ENCODE measurements around the gene KCTD12.
A peak's percentile ranks its signal among the peaks of the same experiment; 100 is the strongest.

Gene KCTD12

DNA sequence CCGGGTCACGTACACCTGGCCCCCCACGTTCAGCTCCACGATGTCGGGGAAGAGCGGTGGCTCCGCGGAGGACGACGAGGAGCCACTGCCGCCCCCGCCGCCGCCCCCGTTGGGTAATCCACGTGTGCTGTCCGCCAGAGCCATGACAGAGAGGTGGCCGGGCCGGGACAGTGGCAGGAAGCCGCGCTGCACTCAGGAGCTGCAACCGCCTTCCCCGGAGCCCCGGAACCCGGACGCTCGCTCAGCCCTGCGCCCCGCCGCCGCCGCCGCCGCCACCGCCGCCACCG is 257 bp downstream of the KCTD12 start:
- no peak for DNase-seq

DNA sequence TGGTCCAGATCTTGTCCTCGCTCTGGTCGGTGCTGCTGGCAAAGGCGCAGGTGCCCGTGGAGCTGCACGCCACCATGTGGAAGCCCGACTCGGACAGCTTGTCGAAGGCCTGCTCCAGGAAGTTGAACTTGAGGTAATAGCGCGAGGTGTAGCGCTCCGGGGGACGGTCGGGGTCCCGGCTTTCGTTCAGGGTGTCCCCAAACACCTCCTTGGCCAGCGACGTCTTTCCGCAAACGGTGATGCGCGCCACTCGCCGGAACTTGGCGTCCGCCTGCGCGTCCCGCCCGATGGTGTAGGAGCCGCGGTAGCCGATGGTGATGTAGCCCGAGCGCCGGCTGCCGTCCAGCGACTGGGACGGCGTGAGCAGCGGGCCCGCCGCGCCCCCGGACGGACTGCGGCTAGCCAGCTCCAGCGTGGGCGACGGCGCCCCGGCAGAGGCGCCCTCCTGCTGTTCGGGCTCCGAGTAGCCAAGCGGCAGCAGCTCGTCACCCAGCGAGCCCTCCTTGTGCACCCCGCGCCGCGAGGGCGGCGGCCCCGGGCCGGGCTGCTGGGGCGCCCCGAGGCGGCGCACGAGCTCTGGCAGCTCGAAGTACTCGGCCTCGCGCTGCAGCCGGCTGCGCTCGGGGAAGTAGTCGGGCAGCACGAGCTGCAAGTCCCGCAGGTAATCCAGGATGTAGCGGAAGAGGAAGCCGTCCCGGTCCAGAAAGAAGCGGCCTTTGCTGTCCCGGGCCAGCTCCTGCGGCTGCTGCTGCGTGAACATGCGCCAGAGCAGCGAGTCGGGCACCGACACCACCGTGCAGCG is 801 bp downstream of the KCTD12 start:
- peak; percentile 71 to 89 for DNase-seq

DNA sequence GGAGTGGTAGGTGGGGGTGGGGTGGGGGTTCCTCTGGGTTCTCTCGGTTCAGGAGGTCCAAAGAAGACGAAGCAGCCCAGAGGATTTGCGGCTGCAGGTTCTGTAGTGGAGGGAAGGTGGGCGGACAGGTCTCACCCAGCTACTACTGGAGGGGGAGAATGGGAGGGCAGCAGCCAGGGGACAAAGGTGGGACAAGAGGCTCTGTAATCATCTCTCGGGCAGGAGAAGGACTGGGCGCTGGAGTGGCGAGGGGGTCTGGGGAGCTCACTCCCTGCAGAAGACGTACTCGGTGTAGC is 1.4 kb downstream of the KCTD12 start:
- DNase-seq, result no peak

DNA sequence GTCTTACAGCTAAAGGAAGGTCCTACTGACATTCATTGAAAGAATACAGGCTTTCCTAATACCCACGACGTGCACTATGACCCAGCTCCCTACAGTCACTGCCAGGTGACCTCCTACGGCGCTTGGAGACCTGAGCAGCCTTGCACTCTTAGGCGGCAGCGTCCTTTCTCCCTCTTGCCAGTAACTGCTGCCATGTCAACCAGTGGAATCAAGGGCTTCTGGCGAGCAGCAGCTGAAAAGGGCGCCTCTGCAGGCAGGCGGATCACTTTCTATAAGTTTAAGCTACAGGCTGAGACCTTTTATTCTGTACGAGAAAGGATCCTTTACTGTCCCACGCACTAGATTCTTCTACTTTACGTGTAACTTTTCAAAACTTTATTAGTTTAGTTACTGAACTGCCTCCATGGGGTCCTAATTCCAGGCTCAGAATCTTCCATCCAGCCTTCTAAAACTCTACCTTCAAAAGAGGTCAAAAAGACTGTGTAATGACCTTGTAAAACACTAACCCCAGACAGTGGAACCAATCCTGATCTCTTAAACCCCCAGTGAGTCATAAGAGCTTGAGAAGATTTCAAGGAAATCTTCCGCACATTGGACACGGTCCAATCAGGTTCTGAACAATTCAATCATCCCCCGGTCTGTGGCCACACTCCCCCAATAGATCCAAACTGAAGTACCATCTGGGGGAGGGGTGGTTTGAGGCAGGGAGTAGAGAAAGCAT is 1.9 kb downstream of the KCTD12 start:
- DNase-seq, result peak; percentile 87 to 94

DNA sequence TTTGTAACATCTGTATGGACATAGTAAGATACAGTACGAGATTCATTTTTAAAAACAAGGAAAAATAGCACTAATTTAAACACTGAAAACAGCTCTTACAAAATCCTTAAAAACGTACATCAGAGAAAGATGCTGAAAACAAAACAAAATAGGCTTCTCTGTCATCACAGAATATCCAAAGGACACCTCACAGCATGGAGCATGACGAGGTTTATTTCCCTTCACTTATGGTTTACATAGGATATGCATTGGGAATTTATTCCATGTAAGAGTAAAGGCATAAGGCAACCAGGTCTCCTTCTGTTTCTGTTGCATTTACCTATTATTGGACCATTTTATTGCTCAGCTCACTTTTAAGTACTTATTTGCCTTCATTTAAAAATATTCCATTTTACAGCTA is 3.0 kb downstream of the KCTD12 start:
- DNase-seq, result peak; percentile 38 to 49

DNA sequence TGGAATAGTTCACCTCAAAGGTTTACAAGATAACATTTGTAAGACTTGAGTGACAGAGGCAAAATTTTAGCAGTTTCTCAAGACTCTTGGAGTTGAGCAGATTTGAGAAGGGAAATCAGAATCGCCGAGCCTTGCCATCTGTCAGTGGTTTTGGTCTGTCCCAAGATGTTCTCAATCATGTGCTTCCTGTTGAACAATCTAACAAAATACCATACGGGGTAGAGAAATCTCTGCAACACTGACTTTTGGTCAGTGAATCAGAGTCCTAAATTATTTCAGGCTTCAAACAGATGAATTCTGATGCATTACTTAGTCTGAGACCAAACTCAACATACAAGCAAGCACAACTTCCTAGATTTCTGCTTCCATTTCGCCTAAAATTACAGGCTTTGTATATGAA is 3.8 kb downstream of the KCTD12 start:
- peak; percentile 94 to 96 for DNase-seq

DNA sequence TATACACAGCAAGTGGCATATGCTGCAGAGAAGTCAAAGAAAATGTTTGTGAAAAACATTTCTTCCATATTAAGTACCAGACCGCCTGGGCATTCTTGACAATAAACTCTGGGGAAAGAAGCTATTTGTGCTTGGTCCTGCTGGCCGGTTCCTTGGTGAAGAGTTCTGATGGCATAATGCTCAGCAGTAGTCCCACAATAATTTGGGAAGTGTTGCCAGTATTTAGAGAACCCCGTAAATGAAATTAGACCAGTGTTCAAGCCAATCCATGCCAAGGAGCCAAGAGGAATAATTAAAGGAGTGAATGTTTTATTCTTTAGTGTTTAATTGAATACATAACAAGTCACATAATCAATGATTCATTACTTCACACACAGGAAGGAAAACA is 6.3 kb downstream of the KCTD12 start:
- no peak for DNase-seq

DNA sequence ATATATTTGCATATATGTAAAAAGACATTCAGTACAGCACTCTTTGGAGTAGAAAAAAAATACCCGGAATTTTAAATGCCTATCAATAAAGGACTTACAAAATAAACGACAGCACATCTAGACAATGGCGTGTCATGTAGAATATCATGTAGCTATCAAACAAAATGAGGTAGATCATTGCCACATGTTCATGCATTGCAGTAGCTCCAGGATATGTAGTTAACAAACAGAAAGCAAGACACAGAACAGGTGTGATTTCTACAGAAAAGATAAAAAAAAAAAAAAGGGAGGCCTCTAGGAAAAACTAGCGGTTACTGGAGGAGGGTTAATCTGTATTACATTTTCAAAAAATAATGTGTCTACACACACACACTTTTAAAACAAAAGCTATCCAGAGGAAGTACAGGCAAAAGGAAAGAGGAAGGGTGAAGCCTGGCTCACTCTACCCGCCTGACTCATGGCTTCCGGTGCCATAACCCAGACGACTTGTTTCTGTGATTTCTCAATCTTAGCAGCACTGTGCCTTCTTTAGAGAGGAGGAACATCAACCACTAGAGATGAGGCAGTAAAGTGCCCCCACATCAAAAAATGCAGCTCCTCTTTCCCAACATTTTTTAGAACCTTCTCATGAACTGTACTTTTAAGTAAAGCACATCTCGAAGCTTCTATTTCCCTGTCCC is 6.9 kb downstream of the KCTD12 start:
- peak; percentile 96 to 98 for DNase-seq

DNA sequence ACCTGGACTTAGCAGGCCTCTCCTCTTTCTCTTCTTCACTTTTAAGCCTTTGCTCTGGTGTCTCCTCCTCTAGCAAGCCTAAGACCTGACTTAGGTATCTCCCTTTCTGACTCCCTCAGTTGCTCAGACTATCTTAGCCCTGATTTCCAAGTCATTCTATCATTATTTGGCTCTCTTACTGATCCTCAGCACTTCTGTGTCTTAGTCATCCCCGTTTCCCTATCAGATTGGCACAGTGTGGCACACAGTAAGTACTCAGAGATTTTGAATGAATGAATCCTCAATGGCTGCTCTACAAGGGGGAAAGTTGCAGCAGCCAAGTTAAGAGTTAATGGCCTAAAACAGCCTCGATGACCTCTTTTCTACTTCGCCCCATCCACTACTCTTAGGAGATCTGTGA is 8.2 kb downstream of the KCTD12 start:
- no peak for DNase-seq

DNA sequence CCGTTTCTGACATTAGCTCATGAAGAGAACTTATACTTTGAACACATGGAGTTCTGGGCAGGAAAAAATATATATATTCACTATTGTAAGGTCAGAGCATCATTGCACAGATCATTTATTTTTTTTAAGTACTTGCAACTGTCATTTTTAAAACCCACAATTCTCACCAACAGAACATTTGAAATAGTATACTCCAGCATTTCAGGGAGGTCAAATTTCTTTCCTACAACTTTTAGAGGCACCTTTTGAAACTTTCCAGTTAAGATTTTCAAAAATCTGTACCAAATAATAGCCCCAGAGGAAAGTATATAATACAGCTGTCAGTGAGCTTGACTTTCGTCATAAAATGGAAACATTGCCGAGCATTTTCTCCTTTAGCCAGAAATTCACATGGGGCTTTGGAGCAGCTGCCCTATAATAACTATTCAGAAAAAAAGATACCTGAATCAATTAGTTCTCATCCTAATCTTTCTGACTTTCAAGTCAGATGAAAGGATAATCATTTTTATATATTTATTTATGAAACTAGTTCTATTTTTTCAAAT is 10.9 kb downstream of the KCTD12 start:
- no peak for DNase-seq

DNA sequence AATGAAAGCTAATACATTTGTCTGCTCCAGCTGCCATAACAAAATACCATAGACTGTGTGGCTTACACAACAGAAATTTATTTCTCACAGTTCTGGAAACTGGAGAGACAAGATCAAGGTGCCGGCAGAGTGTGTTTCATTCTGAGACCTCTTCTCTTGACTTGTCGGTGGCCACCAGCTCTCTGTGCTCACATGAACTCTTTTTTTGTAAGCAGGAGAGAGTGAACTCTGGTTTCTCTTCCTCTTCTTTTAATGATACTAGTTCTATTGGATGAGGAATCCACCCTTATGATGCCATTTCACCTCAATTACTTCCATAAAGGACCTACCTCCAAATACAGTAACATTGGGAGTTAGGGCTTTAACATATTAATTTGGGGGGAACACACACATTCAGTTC is 11.7 kb downstream of the KCTD12 start:
- DNase-seq, result peak; percentile 53 to 71

DNA sequence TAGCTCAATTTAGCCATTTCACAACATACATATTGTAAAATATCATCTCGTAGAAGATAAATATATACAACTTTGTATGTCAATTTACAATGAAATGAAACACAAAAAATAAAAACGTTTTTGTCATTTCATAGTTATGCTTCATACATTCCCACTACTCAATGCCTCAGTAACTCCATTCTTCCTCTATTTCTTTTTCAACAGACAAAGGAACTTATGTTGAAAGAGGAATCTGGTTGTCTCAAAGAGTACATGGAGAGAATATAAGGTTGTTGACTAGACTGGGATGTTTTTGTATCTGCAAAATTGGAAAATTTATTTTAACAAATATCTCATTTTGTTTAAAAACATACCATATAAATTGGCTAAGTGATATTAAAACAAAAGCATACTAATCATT is 12.8 kb downstream of the KCTD12 start:
- DNase-seq, result peak in 1 of 2 donors; percentile 51

DNA sequence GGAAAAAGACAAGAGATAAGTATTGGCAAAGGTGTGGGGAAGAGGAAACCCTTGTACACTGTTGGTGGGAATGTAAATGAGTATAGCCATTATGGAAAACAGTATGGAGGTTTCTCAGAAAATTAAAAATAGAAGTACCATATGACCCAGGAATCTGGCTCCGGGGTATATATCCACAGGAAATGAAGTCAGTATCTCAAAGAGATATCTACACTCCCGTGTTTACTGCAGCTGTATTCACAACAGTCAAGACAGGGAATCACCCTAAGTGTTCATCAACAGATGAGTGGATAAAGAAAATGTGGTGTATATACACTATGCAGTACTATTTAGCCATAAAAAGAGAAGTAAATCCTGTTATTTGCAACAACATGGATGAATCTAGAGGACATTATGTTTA is 13.5 kb downstream of the KCTD12 start:
- no peak for DNase-seq

DNA sequence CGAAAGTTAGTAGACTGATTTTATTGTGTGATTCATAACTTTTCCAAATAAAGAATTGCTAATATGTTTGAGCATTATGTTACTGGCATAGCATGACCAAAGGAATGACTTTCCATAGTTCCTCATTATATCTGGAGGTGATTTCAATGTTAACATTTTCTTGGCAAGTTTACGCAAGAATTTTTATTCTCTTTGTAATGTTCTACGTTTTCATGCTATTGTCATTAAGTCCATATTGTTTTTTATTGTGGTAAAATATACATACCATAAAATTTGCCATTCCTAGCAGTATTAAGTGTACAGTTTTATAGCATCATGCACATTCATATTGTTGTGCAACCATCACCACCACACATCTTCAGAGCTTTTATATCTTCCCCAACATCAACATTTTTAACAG is 14.8 kb downstream of the KCTD12 start:
- DNase-seq, result no peak

DNA sequence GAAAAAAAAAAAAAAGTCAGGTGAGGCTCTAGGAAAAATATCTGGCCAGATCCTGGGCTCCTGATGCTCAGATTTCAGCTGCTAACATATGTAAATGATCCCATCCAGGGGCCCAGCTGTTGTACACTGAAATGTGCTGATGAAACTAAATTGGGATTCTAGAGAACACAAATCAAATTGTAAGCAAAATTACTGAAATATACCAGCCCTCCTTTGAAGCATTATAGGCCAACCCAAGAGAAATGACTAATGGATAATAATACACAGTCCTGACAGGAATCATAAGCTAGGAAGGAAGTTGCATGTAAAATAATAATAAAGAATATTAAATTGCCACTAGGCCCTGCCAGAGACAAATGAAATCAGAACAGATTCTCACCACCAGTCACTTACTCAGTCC is 17.8 kb downstream of the KCTD12 start:
- no peak for DNase-seq

DNA sequence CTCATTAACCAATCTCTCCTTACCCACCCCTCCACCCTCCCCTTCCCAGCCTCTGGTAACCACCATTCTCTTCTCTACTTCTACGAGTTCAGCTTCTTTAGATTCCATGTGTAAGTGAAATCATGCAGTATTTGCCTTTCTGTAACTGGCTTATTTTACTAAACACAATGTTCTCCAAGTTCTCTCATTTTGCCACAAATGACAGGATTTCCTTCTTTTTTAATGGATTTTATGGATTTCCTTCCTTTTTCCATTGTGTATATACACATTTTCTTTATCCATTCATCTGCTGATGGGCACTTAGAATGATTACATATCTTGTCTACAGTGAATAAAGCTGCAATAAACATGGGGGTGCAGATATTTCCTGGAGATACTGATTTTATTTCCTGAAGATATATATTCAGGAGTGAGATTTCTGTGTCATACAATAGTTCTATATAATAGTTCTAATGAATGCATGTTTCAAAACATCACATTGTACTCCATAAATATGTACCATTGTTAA is 20.2 kb downstream of the KCTD12 start:
- no peak for DNase-seq

DNA sequence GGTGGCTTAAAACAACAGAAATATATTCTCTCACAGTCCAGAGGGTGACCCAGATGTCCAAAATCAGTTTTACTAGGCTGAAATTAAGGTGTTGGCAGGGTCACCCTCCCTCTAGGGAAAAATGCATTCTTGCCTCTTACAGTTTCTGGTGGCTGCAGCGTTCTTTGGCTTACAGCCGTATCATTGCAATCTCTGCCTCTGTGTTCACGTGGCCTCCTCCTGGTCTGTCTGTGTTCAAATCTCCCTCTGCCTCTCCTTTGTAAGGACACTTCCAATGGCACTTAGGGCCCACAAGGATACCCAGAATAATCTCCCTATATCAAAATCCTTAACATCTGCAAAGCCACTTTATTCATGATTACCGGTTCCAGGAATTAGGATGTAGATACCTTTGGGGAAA is 21.1 kb downstream of the KCTD12 start:
- DNase-seq, result no peak

DNA sequence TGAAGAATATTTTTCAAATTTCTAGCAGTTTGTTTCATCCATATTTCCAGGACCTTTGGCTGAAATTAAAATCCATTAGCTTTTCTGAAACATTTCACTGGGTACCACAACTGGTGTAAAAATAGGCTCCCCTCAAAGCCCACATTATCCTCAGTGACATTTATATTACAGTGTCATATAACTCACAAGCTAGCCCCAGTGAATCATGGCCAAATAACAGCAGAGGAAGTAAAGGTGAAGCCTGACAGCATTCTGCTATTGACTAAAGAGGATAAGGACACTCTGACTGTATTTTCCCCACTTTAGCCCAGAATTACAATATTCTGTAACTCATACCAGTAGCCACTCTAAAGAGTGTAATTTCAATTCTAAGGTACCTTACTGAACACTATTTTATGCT is 21.9 kb downstream of the KCTD12 start:
- no peak for DNase-seq

DNA sequence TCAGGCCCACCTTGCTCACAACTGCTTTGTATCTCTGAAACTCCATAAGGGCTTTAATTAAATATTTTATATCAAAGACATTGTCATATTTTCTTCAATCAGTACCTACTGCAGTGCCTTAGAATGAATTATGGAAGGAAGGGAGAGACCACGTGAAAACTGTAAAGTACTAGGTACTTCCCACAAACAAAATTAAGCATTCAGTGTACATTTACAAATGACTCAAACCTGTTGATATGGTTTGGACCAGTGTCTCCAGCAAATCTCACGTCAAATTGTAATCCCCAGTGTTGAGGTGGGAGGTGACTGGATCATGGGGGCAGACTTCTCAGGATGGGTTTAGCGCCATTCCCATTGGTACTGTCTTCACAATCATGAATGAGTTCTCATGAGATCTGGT is 23.2 kb downstream of the KCTD12 start:
- no peak for DNase-seq

DNA sequence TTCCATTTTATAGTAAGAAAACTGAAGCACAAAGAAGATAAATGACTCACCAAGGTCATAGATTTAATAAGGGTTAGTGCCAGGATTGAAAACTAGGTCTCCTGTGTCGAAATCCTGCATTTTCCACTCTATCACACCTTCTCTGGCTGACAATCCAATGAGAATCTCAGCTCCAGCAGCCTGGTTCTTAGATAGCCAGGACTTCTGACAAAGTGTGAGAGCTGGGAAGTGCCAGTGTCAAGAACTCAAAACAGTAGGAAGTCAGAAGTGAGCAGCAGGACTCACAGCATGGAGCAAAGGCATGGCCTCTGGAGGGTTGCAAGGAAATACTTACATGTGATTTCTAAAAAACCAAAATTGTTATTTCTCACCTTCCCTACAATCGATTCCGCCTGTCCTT is 24.3 kb downstream of the KCTD12 start:
- DNase-seq, result no peak

DNA sequence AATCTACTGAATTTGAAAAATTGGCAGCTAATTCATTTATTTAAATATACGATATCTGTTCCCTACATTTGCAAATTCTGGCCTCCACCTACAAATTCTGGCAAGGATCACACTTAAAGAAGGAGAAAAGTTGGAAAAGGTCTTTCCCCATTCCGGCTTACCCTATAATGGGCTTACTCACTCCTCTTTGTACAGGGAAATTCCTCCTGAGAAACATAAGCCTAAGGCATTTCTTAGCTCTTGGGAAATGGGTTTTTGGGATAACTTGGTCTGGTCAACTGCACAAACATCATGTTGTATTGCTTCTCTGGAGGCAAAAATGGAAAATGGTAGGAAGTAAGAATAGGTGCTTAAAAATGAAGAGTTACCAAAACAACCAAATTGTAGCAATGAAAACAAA is 25.5 kb downstream of the KCTD12 start:
- no peak for DNase-seq

DNA sequence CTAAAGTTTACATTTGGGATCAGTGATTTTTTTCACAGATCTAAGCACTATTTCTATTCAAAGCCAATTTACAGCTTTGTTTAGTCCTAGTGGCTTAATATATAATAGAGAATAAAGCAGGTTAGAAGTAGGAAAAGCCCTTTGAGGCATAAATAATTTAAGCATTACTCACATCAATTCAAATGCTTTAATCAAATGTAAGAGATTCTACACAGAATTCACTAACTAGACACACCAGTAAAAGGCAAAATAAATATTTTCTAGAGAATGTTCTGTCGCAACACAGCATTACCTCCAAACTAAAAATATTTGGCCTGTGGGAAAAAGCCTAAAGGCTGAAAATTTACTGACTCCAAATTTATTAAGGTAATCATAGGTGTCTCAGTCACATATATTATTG is 31.3 kb downstream of the KCTD12 start:
- no peak for DNase-seq

DNA sequence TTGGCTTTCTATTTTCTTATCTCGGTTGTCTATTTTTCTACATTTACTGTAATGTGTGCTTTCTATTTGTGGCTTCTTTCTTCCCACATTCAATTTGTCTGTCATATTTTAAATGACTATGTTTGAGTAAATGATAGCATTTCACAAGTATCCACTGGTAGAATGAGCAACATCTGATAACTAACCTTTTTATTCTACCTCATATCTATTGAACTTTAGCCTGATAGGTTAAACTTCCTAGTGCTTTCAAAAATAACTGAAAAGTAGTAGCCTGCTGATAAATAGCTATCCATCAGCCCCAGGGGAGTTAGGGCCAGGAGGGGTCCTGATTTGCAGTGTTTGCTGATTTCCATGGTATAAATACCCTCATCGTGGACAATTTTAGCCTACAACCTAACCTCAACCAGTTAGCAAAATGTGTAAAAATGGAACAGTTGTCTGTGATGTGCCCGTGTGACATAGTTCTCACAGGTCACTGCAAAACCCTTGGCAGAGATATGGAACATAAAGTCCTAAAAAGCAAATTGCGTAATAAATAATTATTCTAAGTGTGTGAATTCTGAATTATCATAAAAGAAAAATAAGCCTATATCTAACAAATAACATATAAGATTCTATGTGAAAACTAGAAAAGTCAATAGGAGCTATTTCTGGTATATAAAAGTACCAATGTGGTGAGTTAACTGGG is 32.1 kb downstream of the KCTD12 start:
- no peak for DNase-seq
